Peyer's patch (tissue), 4 donors: ENCODE results near the gene CRTAP.

Experiments
- CTCF ChIP-seq, 6 experiments: fragments of 450-650 bp in 4 of 6; fragments of 200-600 bp in 2 of 6; sonication (generic) in 1 of 6; IDR thresholded peaks; one replicate each; pipeline ENCODE4 v1.5.1; 2017 to 2019; ENCODE audit warnings: antibody characterized with exemption in 6 of 6, mild to moderate bottlenecking in 3 of 6, moderate library complexity in 1 of 6
- POLR2A ChIP-seq, 2 donors: fragments of 450-650 bp; IDR thresholded peaks; one replicate each; pipeline ENCODE4 v1.5.1; 2017; ENCODE audit warnings: antibody characterized with exemption in 2 of 2, mild to moderate bottlenecking in 2 of 2, moderate library complexity in 2 of 2

GRCh38 chr3:33077976-33078375 is 35.8 kb upstream of the CRTAP start:
- TF ChIP-seq CTCF (IDR thresholded peaks at IDR 0.05) (no peak), POLR2A (IDR thresholded peaks at IDR 0.05) (no peak)
